ENCODE measurements around the gene RARG.

RARG gene

DNA sequence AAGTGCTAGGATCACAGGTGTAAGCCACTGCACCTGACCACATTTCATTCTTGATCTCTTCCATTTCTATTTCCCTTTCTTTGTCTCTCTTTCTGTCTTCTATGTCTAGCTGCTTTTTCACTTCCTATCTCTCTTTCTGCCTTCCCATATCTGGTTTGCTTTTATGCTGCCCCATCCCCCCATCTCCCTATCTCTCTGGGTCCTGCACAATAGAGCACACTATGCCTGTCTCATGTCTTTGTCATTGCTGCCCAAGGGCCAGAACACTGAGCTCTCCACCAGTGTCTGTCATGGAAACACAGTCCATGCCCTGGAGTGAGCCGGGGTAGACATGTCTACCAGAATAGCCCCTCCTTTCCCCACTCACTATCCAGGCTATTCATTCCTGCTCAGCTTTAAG is 12.3 kb upstream of the RARG start:
- peak; percentile 82 for DNase-seq

- DNase-seq, result peak; percentile 1
Observed at GRCh38 chr12:53241623-53242412, 9.8 kb upstream of the RARG start.

- DNase-seq, result no peak
Observed at GRCh38 chr12:53239643-53240258, 7.7 kb upstream of the RARG start.

DNA sequence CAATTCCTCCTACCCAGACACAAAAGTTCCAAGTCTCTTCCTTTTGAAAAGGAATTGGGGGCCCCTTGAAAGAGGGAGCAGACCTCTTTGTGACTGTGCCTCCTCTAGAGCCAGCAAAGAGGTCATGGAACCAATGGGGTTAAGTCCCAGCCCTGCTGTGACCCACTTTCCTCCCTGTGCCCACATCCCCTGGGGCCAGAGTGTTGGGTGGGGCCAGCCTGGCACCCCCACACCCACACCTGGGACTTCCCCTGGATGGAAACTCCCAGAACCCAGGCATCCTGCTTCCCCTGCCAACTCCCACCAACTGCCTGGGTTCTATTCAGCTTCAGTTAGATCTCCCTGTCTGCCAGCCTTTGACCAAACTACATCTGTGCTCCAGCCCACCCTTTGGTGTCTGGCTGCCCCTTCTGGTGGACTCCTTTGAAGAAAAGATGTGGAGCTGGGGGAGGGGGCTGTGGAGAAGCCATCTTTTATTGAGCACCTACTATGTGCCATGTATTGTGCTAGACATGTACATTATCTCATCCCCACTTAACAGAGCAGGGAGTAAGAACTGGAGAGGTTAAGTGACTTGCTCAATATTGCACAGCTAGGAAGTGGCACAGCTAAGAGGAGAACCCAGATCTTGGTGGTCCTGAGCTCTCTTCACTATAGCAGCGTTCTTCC is 4.6 kb upstream of the RARG start:
- DNase-seq, result peak; percentile 1

GRCh38 chr12:53235742-53236442 is 3.9 kb upstream of the RARG start:
- no peak for DNase-seq

DNA sequence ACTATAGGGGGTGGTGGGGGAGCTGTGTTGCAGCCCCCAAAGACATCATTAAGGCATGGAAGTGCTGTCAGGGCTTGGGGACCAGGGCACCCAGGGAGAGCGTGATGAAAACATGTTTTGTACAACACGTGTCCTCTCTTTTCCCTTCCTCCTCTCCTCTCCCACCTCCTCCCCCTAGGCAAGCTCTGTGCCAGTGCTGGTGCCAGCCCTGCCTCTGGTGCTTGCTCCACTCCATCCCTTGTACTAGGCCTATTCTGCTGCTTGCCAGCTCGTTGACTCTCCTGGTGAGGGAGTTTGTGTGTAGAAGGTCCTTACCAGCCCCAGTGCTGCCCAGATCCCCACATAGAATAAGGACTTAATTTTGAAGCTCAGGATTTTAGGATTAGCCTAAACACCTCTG is 3.2 kb upstream of the RARG start:
- no peak for DNase-seq

- peak; percentile 51 for DNase-seq
Observed at GRCh38 chr12:53234271-53234914, 2.4 kb upstream of the RARG start.

DNA sequence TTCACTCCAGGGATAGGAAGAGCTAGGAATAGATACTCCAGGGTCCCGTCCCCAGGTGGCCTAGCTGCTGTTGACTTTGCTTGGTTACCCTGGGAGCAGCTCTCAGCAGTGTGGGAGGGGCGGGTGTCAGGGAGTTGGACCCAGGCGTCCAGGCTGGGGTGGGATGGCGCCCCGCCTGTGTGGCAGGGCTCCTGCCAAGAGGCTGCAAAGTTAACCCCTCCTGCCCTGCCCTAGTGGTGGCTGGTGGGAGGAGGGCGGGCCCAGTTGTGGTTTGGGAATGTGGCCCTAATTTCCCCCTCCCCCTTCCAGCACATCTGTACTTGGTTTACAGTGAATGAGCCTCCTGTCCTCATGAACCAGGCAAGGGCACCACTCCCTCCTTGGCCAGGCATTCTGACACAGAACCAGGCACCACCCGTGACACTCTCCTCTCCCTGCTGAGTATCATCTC is 1.7 kb upstream of the RARG start:
- peak; percentile 73 for DNase-seq

DNA sequence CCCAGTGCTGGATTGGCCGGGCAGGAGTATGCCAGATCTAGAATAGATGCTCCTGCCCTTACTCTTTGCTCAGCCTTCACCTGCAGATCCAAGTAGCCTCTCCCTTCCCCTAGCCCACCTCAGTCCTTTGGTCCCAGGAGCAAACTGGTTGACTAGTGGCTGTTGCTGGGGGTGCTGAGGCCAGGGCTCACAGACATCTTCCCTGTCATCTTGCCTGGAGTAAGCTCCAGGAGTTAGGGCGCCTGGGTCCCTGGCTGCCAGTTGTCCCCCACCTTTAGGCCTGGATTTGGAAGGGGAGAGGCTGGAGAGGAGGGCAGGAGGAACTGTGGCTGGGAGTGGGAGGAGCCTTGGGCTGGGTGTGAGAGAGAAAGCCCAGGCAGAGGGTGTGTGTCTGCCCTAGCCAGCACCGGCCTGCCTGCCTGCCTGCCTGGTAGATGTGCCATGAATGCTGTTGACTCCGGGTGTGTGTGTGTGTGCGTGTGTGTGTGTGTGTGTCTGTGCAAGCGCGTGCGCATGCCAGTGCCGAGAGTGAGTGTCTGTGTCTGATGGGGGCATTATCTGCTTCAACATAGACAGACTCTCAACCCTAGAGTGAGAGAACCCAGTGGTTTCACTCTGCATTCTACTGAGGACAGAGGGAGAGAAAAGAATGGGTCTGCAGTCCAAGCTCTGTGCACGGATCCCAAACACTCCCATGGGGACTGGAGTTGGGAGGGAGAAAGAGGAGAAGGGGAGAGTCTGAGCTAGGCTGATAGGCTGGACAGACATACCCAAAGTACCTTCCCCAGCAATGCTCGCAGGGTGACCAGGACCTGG is 845 bp upstream of the RARG start:
- peak; percentile 83 for DNase-seq

- DNase-seq, result no peak
Observed at GRCh38 chr12:53231671-53231920, 413 bp downstream of the RARG start.

DNA sequence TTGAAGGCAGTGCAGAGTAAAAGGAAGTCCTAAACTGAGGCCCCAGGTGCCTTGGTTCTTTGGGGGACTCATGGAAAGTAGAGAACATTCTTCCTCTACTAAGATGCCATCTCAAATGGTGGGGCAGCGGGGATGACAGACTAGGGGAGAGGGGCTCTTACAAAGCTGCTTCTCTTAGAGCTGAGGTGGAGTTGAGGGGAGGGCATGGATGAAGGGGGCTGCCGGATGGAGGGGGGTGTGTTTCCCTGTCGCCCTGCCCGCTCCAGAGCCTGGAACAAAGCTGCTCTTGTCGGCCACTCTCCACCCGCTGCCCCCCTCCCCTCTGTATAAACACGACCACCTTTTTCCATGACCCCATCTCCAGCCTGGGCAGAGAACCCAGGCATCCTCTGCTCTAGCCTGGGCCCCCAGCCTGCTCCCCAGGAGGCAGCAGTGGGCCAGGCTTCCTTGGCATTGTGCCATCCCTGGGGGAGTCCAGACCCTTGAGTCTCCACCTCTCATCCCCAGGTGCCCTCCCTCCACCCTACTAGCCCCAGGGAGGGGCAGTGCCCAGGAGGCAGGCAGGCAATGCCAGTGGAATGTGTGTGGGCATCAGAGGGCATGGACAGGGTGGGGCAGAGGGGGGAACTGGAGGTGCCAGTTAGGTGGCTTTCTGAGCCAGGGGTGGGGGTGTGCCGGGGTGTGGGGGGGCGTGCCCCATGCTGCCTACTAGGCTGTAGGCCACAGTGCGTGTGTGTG is 1.7 kb downstream of the RARG start:
- no peak for DNase-seq

DNA sequence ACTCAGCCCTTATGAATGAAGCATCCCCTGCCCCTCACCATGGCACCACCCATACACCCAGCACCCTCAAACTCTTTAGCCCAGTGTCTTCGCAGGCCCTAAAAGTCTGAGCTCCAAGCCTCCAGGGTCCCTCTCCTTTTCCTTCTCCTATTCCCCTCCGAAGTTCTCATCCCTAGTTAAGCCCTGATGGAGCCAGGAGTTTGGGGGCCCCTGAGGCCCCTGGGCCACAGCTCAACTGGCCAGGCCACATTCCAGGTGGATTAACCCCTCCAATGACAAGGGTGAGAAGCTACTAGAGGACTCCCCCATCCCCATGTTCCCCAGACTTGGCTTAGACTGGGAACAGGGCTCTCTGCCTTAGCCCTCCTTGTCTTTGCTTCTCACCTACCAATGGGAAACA is 2.6 kb downstream of the RARG start:
- no peak for DNase-seq

DNA sequence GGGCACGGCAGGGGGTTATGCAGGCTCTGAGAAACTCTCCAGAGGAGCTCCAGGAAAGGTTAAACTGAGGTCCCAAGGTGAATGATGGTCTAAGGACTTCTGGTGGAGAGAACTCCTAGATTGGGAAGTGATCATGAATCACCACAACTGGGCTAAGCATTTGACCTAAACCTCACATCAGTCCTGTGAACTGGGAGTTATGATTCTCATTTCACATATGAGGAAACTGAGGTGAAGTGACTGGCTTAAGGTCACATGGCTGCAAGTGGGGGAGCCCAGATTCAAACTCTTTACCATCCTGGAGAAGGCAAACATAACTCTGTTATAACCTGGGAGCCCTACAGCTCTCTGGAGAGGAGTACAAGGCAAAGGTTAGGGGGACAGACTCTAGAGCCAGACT is 4.2 kb downstream of the RARG start:
- no peak for DNase-seq

GRCh38 chr12:53227341-53227740 is 4.7 kb downstream of the RARG start:
- no peak for DNase-seq

DNA sequence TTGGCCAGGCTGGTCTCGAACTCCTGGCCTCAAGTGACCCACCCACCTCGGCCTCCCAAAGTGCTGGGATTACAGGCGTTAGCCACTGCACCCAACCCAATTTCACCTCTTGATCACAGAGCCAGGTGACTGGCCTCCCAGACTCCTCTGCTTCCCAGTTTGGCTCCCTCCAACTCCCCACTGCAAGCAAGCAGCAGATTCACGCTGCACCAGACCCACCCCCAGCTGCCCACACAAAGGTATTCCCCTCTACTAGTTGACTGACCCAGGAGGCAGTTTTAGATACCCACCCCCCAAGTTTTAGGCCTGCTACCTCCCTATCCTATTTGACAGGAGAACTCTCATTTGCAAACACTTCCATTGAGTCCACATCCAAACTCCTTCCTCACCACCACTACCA is 5.2 kb downstream of the RARG start:
- no peak for DNase-seq

DNA sequence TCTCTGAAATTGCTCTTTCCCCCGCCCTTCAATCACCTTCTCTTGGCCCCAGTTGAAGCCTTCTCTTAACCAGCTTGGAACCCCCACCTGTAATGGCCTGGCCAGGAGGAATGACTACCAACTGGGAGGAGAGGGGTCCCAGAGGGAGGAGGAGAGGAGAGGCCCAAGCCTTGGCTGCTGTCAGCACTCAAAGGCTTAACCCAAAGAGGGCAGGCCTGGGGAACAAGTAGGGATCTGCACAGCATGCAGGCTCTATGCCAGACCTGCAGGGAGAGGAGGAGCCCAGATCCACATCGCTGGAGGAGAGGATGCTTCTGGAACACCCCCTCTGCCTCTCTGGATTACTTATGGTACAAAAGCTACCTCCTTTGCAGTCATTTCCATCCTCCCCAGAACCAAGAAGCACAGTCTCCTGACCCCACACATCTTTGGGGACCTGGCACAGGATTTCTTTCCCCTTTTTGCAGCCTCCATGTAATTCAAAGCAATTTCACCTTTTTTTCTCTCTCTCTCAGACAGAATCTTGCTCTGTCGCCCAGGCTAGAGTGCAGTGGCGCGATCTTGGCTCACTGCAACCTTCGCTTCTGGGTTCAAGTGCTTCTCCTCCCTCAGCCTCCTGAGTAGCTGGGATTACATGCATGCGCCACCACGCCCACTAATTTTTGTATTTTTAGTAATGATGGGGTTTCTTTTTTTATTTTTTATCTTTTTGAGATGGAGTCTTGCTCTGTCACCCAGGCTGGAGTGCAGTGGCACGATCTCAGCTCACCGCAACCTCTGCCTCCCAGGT is 6.2 kb downstream of the RARG start:
- DNase-seq, result no peak

- no peak for DNase-seq
Observed at GRCh38 chr12:53224897-53225634, 6.9 kb downstream of the RARG start.

DNA sequence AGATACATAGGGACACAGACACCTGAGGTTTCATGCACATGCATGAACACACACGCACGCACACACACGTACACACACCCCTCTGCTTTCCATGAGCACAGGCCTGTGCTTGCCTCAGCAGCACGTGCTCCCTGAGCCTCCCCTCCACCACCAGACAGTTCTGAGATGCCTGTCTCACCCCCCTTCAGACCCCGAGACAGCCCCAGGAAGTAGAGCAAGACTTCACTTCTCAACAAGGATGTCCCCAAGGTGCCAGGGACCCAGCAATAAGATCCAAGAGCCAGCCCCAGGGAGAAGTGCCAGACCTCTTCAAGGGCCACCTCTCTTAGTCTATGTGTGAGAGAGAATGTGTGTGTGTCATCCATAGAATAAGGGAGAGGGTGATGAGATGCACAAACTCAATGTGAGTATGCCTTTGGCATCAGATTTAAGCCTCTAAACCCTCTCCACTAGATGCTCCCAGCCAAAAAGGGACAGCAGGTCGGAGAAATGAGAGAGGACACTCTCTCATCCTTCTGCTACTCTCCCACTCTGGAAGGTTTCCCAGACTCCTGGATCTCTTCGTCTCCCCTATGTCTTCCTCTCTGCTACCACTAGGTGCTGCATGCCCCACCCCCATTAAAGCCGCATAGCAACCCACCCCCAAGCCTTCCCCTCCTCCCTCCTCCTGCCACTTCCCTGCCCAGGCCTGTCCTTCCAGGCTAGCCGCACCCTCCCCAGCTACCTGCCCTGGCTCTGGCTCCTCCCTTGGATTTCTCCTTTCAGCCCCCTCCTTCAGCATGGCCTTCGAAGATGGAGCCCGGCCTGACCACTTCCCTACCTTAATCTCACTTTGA is 7.7 kb downstream of the RARG start:
- DNase-seq, result no peak
